Osteoblast (primary cell): Measurements from ENCODE around the gene EXOC3L1. TPM values are rescaled to one million over a fixed set of nuclear protein-coding genes. Genes with fewer than 3 reads are reported as not detected.

Experiments
- DNase-seq: peaks from one replicate; pipeline ENCODE4 v3.0.0; 2011; ENCODE audit warnings: low spot score, mixed read lengths; ENCODE audit not compliant: insufficient read length; ENCODE audit errors: missing footprints
- H2AFZ ChIP-seq: 2 replicates; pipeline ENCODE4 v1.6.0; 2011; ENCODE audit warnings: mild to moderate bottlenecking, low read length
- H3K27ac ChIP-seq: 2 replicates; pipeline ENCODE4 v1.5.1; 2011; ENCODE audit warnings: mild to moderate bottlenecking, low read depth, low read length, moderate library complexity
- H3K27me3 ChIP-seq: 2 replicates; pipeline ENCODE4 v1.6.0; 2012; ENCODE audit warnings: mild to moderate bottlenecking, control low read depth, inconsistent platforms, low read length, moderate library complexity; ENCODE audit not compliant: insufficient read depth
- H3K36me3 ChIP-seq: 2 replicates; pipeline ENCODE4 v1.5.1; 2011; ENCODE audit warnings: mild to moderate bottlenecking, low read length, control low read depth, moderate library complexity; ENCODE audit not compliant: insufficient read depth
- H3K4me1 ChIP-seq: 2 replicates; pipeline ENCODE4 v1.5.1; 2011; ENCODE audit warnings: mild to moderate bottlenecking, low read length, control low read depth, moderate library complexity; ENCODE audit not compliant: insufficient read depth
- H3K4me2 ChIP-seq: 2 replicates; pipeline ENCODE4 v1.6.0; 2011; ENCODE audit warnings: mild to moderate bottlenecking, low read length; ENCODE audit not compliant: insufficient read depth
- H3K4me3 ChIP-seq: fragments of 200-600 bp; sonication (generic); 3 replicates; pipeline ENCODE4 v1.5.1; 2012; ENCODE audit warnings: mild to moderate bottlenecking, low read length, inconsistent platforms; ENCODE audit not compliant: insufficient read depth
- H3K79me2 ChIP-seq: 2 replicates; pipeline ENCODE4 v1.6.0; 2012; ENCODE audit warnings: mild to moderate bottlenecking, low read length, control low read depth, inconsistent platforms; ENCODE audit not compliant: insufficient read depth
- H3K9me3 ChIP-seq: 2 replicates; pipeline ENCODE4 v1.5.1; 2011; ENCODE audit warnings: low read depth, low read length, control low read depth
- H4K20me1 ChIP-seq: 2 replicates; pipeline ENCODE4 v1.6.0; 2012; ENCODE audit warnings: mild to moderate bottlenecking, low read length, control low read depth; ENCODE audit not compliant: insufficient read depth
- CTCF ChIP-seq: IDR thresholded peaks from 2 replicates; pipeline ENCODE4 v1.5.1; 2011; ENCODE audit warnings: mild to moderate bottlenecking, low read depth, low read length, moderate library complexity; ENCODE audit errors: extremely low read depth
- total RNA-seq: library from RNA; depleted of rRNA; stranded (reverse); fragments of >200 nt; gene quantifications from 2 replicates; pipeline ENCODE4 v1.2.3, GENCODE V29; 2012

The EXOC3L1 gene
- total RNA-seq, 1 donor = not detected

GRCh38 chr16:67230809-67231660, 41.1 kb upstream of the EXOC3L1 start:
- peaks cover 50% of the 10 kb centered on the region for H3K79me2 ChIP-seq
- peak; percentile 72 for DNase-seq
- no peak overlapping the region for H3K27ac ChIP-seq
- peaks cover 22% of the 10 kb centered on the region for H4K20me1 ChIP-seq
- no peak overlapping the region for H2AFZ ChIP-seq
- no peak for TF ChIP-seq CTCF
- no peaks in the 10 kb centered on the region for H3K27me3 ChIP-seq
- no peak overlapping the region for H3K4me3 ChIP-seq
- H3K4me1 ChIP-seq = peaks cover 11% of the 10 kb centered on the region
- H3K36me3 ChIP-seq = peaks cover 71% of the 10 kb centered on the region
- no peak overlapping the region for H3K4me2 ChIP-seq
- no peaks in the 10 kb centered on the region for H3K9me3 ChIP-seq

GRCh38 chr16:67229906-67230808, 40.2 kb upstream of the EXOC3L1 start:
- H4K20me1 ChIP-seq = peaks cover 17% of the 10 kb centered on the region
- H3K36me3 ChIP-seq = peaks cover 62% of the 10 kb centered on the region
- no peak overlapping the region for H3K27ac ChIP-seq
- no peak overlapping the region for H3K4me2 ChIP-seq
- TF ChIP-seq CTCF = no peak
- peaks cover 53% of the 10 kb centered on the region for H3K79me2 ChIP-seq
- DNase-seq = peak; percentile 31
- H2AFZ ChIP-seq = no peak overlapping the region
- H3K4me1 ChIP-seq = peaks cover 16% of the 10 kb centered on the region
- no peaks in the 10 kb centered on the region for H3K9me3 ChIP-seq
- no peak overlapping the region for H3K4me3 ChIP-seq
- H3K27me3 ChIP-seq = no peaks in the 10 kb centered on the region

GRCh38 chr16:67228905-67229304, 39.0 kb upstream of the EXOC3L1 start:
- Histone ChIP-seq H3K4me1 (peaks cover 16% of the 10 kb centered on the region), H3K9me3 (no peaks in the 10 kb centered on the region), H3K4me2 (no peak overlapping the region), H4K20me1 (peaks cover 17% of the 10 kb centered on the region), H3K27ac (no peak overlapping the region), H3K4me3 (no peak overlapping the region), H2AFZ (no peak overlapping the region), H3K79me2 (peaks cover 53% of the 10 kb centered on the region), H3K36me3 (peaks cover 49% of the 10 kb centered on the region), H3K27me3 (no peaks in the 10 kb centered on the region)
- DNase-seq = peak; percentile 32
- TF ChIP-seq CTCF = no peak
